ENCODE measurements around the gene EIF2B5.

Gene EIF2B5

DNA sequence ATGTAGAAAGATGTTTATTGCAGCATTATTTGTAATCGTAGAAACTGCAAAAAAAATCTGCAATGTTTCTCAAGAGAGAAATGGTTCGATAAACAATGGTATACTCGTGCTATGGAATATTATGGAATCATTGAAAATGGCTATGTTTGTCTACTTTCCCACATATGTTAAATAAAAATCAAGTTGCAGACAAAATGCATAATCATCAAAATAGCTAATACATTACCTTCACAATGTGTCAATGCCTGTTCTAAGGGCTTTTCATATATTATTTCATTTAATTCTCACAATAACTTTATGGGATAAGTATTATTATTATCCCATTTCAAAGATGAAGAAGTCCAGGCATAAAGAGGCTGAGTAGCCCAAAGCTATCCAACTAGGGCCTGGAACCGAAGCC, 2.2 kb upstream of the EIF2B5 start:
- Histone ChIP-seq H2BK5ac (ENCODE audit: low read depth, low read length, poor library complexity, severe bottlenecking) (no peak overlapping the region), H3K36me3 (ENCODE audit: control insufficient read depth in 1 of 2, insufficient read depth in 2 of 2, low read depth in 1 of 2, low read length in 2 of 2) (peaks cover 4 to 9% of the 10 kb centered on the region in 2 experiments), H4K8ac (ENCODE audit: low read length) (no peak overlapping the region), H2AFZ (ENCODE audit: low read depth, low read length) (no peak overlapping the region), H2BK120ac (ENCODE audit: low read depth, low read length) (no peak overlapping the region), H2BK15ac (ENCODE audit: low read depth, poor library complexity, severe bottlenecking) (no peak overlapping the region), H3K18ac (ENCODE audit: low read depth in 1 of 2, low read length in 2 of 2) (no peak overlapping the region), H3K79me1 (replicated peaks; ENCODE audit: low read length, poor library complexity, severe bottlenecking) (peaks cover 10% of the 10 kb centered on the region), H3K23ac (ENCODE audit: low read length in 2 of 2) (no peak overlapping the region), H3K14ac (ENCODE audit: low read length in 2 of 2) (no peak overlapping the region), H3K4ac (ENCODE audit: low read depth in 1 of 2, low read length in 2 of 2) (no peak overlapping the region), H3K27me3 (ENCODE audit: control insufficient read depth in 1 of 2, insufficient read depth in 1 of 2, low read length in 2 of 2) (no peaks in the 10 kb centered on the region), H3K4me2 (ENCODE audit: low read length, poor library complexity, severe bottlenecking) (no peak overlapping the region), H3K4me1 (ENCODE audit: control insufficient read depth, insufficient read depth, low read depth, low read length) (no peaks in the 10 kb centered on the region), H3K27ac (ENCODE audit: low read length, poor library complexity, severe bottlenecking) (no peak overlapping the region), H4K91ac (ENCODE audit: low read length) (no peak overlapping the region), H3K4me3 (ENCODE audit: insufficient read depth in 1 of 2, low read depth in 1 of 2, low read length in 2 of 2) (no peak overlapping the region), H2BK12ac (ENCODE audit: low read length in 2 of 2) (no peak overlapping the region), H2AK5ac (ENCODE audit: low read length, severe bottlenecking) (no peak overlapping the region), H3K9me3 (ENCODE audit: control insufficient read depth, low read length) (no peaks in the 10 kb centered on the region), H3K9ac (ENCODE audit: low read length) (no peak overlapping the region)
- WGBS: 100% methylated on average over 1 of the region's 4 CpGs
- no peak for DNase-seq

DNA sequence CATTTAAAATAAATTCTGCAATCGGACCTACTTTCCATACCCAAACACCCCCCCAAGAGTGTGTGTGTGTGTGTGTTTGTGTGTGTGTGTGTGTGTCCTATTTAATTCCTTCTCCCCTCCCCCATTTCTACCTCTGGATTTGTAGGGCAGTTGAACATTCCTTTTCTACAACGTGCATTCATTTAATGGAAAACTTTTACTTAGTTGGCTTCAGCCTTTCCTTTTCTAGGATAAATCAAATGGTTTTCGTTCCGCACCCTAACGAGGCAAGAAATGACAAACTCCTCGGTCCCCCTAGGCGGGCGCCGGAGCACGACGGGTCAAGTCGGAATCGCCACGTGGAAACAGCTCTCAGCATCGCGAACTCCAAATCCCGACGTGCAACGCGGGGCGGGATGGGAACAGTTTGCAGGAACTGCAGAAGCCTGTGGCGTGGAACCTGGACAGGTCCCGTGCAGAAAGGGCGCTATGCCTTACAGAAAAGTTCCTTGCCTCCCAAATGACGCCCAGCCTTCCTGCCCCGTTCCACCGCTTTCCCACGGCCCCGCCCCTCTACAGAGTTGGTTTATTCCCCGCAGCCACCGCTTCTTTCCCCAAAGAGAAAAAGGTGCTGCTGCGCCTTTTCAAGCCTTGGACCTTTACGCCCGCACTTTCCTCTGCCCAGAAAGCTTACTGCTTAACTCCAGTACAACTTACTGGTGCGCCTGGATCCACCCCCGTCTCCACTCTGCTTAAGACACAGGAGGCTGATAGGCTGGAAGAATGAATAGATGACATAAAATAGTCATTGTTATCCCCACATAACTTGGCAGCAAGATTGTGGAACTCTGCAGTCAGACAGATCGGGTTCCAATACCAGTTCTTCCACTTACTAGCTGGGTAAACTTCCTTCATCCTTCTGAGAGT, 1.1 kb upstream of the EIF2B5 start:
- no peaks in the 10 kb centered on the region for H3K4me1 ChIP-seq (ENCODE audit: control insufficient read depth, insufficient read depth, low read depth, low read length)
- H3K9me3 ChIP-seq (ENCODE audit: control insufficient read depth, low read length): no peaks in the 10 kb centered on the region
- peak overlapping the region; percentile 75 for H3K27ac ChIP-seq (ENCODE audit: low read length, poor library complexity, severe bottlenecking)
- peak overlapping the region in 1 of 2 experiments; percentile 32 for H3K4ac ChIP-seq (ENCODE audit: low read depth in 1 of 2, low read length in 2 of 2)
- H3K4me2 ChIP-seq (ENCODE audit: low read length, poor library complexity, severe bottlenecking): peak overlapping the region; percentile 98
- H2AFZ ChIP-seq (ENCODE audit: low read depth, low read length): peak overlapping the region; percentile 60
- H3K79me1 ChIP-seq (replicated peaks; ENCODE audit: low read length, poor library complexity, severe bottlenecking): peaks cover 11% of the 10 kb centered on the region
- H2BK120ac ChIP-seq (ENCODE audit: low read depth, low read length): no peak overlapping the region
- H3K18ac ChIP-seq (ENCODE audit: low read depth in 1 of 2, low read length in 2 of 2): peak overlapping the region in 1 of 2 experiments; percentile 54
- H2BK5ac ChIP-seq (ENCODE audit: low read depth, low read length, poor library complexity, severe bottlenecking): no peak overlapping the region
- H3K14ac ChIP-seq (ENCODE audit: low read length in 2 of 2): no peak overlapping the region
- peak; percentile 80 for DNase-seq
- H3K27me3 ChIP-seq (ENCODE audit: control insufficient read depth in 1 of 2, insufficient read depth in 1 of 2, low read length in 2 of 2): no peaks in the 10 kb centered on the region
- H4K8ac ChIP-seq (ENCODE audit: low read length): no peak overlapping the region
- H3K4me3 ChIP-seq (ENCODE audit: insufficient read depth in 1 of 2, low read depth in 1 of 2, low read length in 2 of 2): peak overlapping the region; percentile 54 to 92
- H4K91ac ChIP-seq (ENCODE audit: low read length): peak overlapping the region; percentile 7
- peak overlapping the region; percentile 96 for H3K9ac ChIP-seq (ENCODE audit: low read length)
- H2BK15ac ChIP-seq (ENCODE audit: low read depth, poor library complexity, severe bottlenecking): no peak overlapping the region
- peaks cover 8 to 11% of the 10 kb centered on the region in 2 experiments for H3K36me3 ChIP-seq (ENCODE audit: control insufficient read depth in 1 of 2, insufficient read depth in 2 of 2, low read depth in 1 of 2, low read length in 2 of 2)
- no peak overlapping the region for H2AK5ac ChIP-seq (ENCODE audit: low read length, severe bottlenecking)
- H2BK12ac ChIP-seq (ENCODE audit: low read length in 2 of 2): peak overlapping the region in 1 of 2 experiments; percentile 54
- peak overlapping the region in 1 of 2 experiments; percentile 79 for H3K23ac ChIP-seq (ENCODE audit: low read length in 2 of 2)
- WGBS: under 1% methylated on average over 35 of the region's 37 CpGs

DNA sequence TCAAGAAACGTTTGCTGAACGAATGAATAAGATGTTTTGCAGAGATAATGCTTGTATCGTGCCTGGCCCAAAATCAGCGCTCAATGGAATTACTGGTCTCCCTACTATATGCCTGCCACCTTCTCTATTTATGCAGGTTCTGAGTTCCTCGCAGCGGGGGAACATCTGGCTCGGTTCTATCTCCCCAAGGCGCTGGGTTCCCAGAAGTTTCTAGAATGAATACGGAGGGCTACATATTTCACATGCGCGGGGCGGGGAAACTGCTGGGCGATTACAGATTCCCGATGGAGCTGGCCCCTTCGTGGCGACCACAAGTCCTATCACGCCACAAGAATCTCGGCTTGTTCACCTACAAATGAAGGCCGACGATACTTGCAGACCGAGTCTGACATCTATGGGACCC, 411 bp upstream of the EIF2B5 start:
- Histone ChIP-seq H2AFZ (ENCODE audit: low read depth, low read length) (peak overlapping the region; percentile 89), H3K4me3 (ENCODE audit: insufficient read depth in 1 of 2, low read depth in 1 of 2, low read length in 2 of 2) (peak overlapping the region; percentile 92 to 93), H3K79me1 (replicated peaks; ENCODE audit: low read length, poor library complexity, severe bottlenecking) (peaks cover 11% of the 10 kb centered on the region), H3K4ac (ENCODE audit: low read depth in 1 of 2, low read length in 2 of 2) (peak overlapping the region; percentile 17 to 86), H3K27ac (ENCODE audit: low read length, poor library complexity, severe bottlenecking) (peak overlapping the region; percentile 75), H2BK15ac (ENCODE audit: low read depth, poor library complexity, severe bottlenecking) (peak overlapping the region; percentile 60), H2BK5ac (ENCODE audit: low read depth, low read length, poor library complexity, severe bottlenecking) (peak overlapping the region; percentile 77), H3K27me3 (ENCODE audit: control insufficient read depth in 1 of 2, insufficient read depth in 1 of 2, low read length in 2 of 2) (no peaks in the 10 kb centered on the region), H3K23ac (ENCODE audit: low read length in 2 of 2) (no peak overlapping the region), H2BK120ac (ENCODE audit: low read depth, low read length) (no peak overlapping the region), H4K91ac (ENCODE audit: low read length) (peak overlapping the region; percentile 18), H2AK5ac (ENCODE audit: low read length, severe bottlenecking) (no peak overlapping the region), H3K18ac (ENCODE audit: low read depth in 1 of 2, low read length in 2 of 2) (peak overlapping the region in 1 of 2 experiments; percentile 96), H3K4me1 (ENCODE audit: control insufficient read depth, insufficient read depth, low read depth, low read length) (no peaks in the 10 kb centered on the region), H4K8ac (ENCODE audit: low read length) (peak overlapping the region; percentile 93), H3K9ac (ENCODE audit: low read length) (peak overlapping the region; percentile 96), H3K14ac (ENCODE audit: low read length in 2 of 2) (peak overlapping the region in 1 of 2 experiments; percentile 79), H3K4me2 (ENCODE audit: low read length, poor library complexity, severe bottlenecking) (peak overlapping the region; percentile 98), H3K36me3 (ENCODE audit: control insufficient read depth in 1 of 2, insufficient read depth in 2 of 2, low read depth in 1 of 2, low read length in 2 of 2) (peaks cover 8 to 11% of the 10 kb centered on the region in 2 experiments), H2BK12ac (ENCODE audit: low read length in 2 of 2) (no peak overlapping the region), H3K9me3 (ENCODE audit: control insufficient read depth, low read length) (no peaks in the 10 kb centered on the region)
- DNase-seq: no peak
- under 1% methylated on average over 19 of the region's 21 CpGs for WGBS

DNA sequence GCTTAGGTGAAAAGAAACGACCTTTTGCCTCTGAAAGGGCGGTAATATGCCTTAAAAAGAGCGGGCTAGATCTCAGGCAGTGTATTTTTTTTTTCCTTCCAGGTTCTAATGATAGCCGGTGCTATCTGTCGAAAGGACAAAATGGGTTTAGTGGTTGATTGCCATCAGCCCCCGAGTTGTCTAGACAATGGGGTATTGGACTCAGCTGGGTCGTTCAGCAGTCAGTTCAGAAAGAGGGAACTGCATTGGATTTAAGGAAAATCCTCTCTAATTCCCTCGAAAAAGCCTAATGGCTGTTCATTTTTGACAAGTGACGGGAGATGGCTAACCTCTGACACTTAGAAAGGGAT, 728 bp downstream of the EIF2B5 start:
- Histone ChIP-seq H4K91ac (ENCODE audit: low read length) (no peak overlapping the region), H3K4ac (ENCODE audit: low read depth in 1 of 2, low read length in 2 of 2) (peak overlapping the region in 1 of 2 experiments; percentile 34)
- DNase-seq: no peak

More for the DNA sequence above, 728 bp downstream of the EIF2B5 start:
- no peak overlapping the region for H2BK120ac ChIP-seq (ENCODE audit: low read depth, low read length)
- H3K4me1 ChIP-seq (ENCODE audit: control insufficient read depth, insufficient read depth, low read depth, low read length): no peaks in the 10 kb centered on the region
- H4K8ac ChIP-seq (ENCODE audit: low read length): no peak overlapping the region
- peaks cover 19% of the 10 kb centered on the region for H3K79me1 ChIP-seq (replicated peaks; ENCODE audit: low read length, poor library complexity, severe bottlenecking)
- H2BK15ac ChIP-seq (ENCODE audit: low read depth, poor library complexity, severe bottlenecking): no peak overlapping the region
- 14% methylated on average over 9 of the region's 9 CpGs for WGBS
- peak overlapping the region; percentile 92 to 93 for H3K4me3 ChIP-seq (ENCODE audit: insufficient read depth in 1 of 2, low read depth in 1 of 2, low read length in 2 of 2)
- H2AK5ac ChIP-seq (ENCODE audit: low read length, severe bottlenecking): no peak overlapping the region
- peak overlapping the region; percentile 96 for H3K9ac ChIP-seq (ENCODE audit: low read length)
- H3K23ac ChIP-seq (ENCODE audit: low read length in 2 of 2): no peak overlapping the region
- peak overlapping the region in 1 of 2 experiments; percentile 71 for H2BK12ac ChIP-seq (ENCODE audit: low read length in 2 of 2)
- H3K36me3 ChIP-seq (ENCODE audit: control insufficient read depth in 1 of 2, insufficient read depth in 2 of 2, low read depth in 1 of 2, low read length in 2 of 2): peaks cover 13 to 21% of the 10 kb centered on the region in 2 experiments
- H3K27me3 ChIP-seq (ENCODE audit: control insufficient read depth in 1 of 2, insufficient read depth in 1 of 2, low read length in 2 of 2): no peaks in the 10 kb centered on the region
- no peak overlapping the region for H3K14ac ChIP-seq (ENCODE audit: low read length in 2 of 2)
- H3K9me3 ChIP-seq (ENCODE audit: control insufficient read depth, low read length): no peaks in the 10 kb centered on the region
- peak overlapping the region; percentile 73 for H3K27ac ChIP-seq (ENCODE audit: low read length, poor library complexity, severe bottlenecking)
- no peak overlapping the region for H2BK5ac ChIP-seq (ENCODE audit: low read depth, low read length, poor library complexity, severe bottlenecking)
- peak overlapping the region in 1 of 2 experiments; percentile 87 for H3K18ac ChIP-seq (ENCODE audit: low read depth in 1 of 2, low read length in 2 of 2)
- peak overlapping the region; percentile 98 for H3K4me2 ChIP-seq (ENCODE audit: low read length, poor library complexity, severe bottlenecking)
- H2AFZ ChIP-seq (ENCODE audit: low read depth, low read length): no peak overlapping the region
